Choroid plexus epithelial cell (primary cell): ENCODE data around the gene SH3RF1.

Source experiments
- DNase-seq: peaks from one replicate; pipeline ENCODE4 v3.0.0-alpha.2; 2010; ENCODE audit warnings: low read depth
- H3K4me3 ChIP-seq: 2 replicates; pipeline ENCODE4 v1.5.1; 2011; ENCODE audit warnings: low read depth, mild to moderate bottlenecking, control low read depth, low read length, moderate library complexity
- CTCF ChIP-seq: conservative IDR thresholded peaks from 2 replicates; pipeline ENCODE4 v1.5.1; 2011; ENCODE audit warnings: low read depth, mild to moderate bottlenecking, control low read depth, inconsistent platforms, low read length, moderate library complexity

Gene SH3RF1

GRCh38 chr4:169079942-169080827, 190.6 kb downstream of the SH3RF1 start:
- H3K4me3 ChIP-seq = peak overlapping the region; percentile 44
- TF ChIP-seq CTCF = no peak
- peak; percentile 94 for DNase-seq

- no peak for DNase-seq
- H3K4me3 ChIP-seq = no peak overlapping the region
- TF ChIP-seq CTCF = no peak
Measured at GRCh38 chr4:169074117-169074516, 196.6 kb downstream of the SH3RF1 start.

GRCh38 chr4:169071747-169072146, 199.0 kb downstream of the SH3RF1 start:
- DNase-seq = no peak
- no peak for TF ChIP-seq CTCF
- no peak overlapping the region for H3K4me3 ChIP-seq

- no peak overlapping the region for H3K4me3 ChIP-seq
- peak; percentile 36 for DNase-seq
- TF ChIP-seq CTCF = no peak
Measured at GRCh38 chr4:169070895-169071218, 199.9 kb downstream of the SH3RF1 start.

DNA sequence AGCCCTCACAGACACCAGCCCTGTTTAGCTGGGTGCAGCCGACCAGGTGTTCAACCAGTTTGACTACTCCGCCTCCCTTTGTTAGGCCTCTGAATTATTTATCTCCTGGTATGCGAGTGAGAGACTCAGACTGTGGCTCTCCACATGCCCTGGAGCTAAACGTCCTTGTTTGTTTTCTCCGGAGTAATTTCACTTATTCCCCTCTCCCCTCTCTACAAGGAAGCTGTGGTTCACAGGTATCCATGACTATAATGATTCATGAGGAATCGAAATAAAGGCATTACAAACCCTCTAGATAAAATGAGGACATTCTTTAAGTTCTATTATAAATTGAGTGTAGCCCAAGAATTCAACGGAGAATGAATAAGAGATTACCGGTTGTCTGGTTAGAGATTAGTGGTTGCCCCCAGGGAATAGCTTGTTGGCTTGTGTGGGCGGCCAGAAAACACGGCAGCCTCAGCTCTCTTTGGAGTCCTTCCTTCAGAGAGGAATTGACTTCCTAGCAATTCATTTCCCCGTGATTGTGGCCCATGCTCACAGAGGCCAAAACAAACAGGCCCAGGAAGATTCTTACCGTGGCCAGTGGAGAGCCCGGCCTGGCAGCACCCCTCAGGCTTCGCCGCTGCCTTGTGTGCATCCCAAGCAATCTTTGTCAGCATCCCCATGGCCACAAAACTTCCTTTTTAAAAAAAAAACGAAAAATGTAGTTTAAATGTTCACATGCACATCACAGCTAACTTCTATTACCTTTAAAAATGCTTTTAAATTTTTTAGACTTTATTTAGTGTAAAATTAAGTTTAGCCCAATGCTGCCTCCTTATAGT, 200.5 kb downstream of the SH3RF1 start:
- no peak for TF ChIP-seq CTCF
- H3K4me3 ChIP-seq = no peak overlapping the region
- peak; percentile 91 for DNase-seq

- TF ChIP-seq CTCF = no peak
- H3K4me3 ChIP-seq = no peak overlapping the region
- DNase-seq = no peak
Measured at GRCh38 chr4:169068423-169068822, 202.3 kb downstream of the SH3RF1 start.
